ENCODE results near the gene THYN1.
"Not testable (repeated sequence)": the region's sequence is repeated elsewhere in the genome, so short reads cannot be mapped to it uniquely, and the experiment has no call there.

THYN1 gene

GRCh38 chr11:134260503-134260902 is 7.4 kb upstream of the THYN1 start:
- peak; percentile 32 for DNase-seq (ENCODE audit: extremely low spot score)
- no peak for TF ChIP-seq CTCF (IDR thresholded peaks at IDR 0.05; ENCODE audit: control extremely low read depth, extremely low read depth, low read depth, missing control alignments)
- POLR2A ChIA-PET = no interaction called here
- CTCF ChIA-PET = interaction anchor here (0.8 to 7.7 kb wide), 3 partner anchors 8 to 23 kb away, joined by 3 to 99 read pairs (median 46); partner anchors contain the start of genes ACAD8, GLB1L3 and THYN1

- POLR2A ChIA-PET = no interaction called here
- TF ChIP-seq CTCF (IDR thresholded peaks at IDR 0.05; ENCODE audit: control extremely low read depth, extremely low read depth, low read depth, missing control alignments) = no peak
- DNase-seq (ENCODE audit: extremely low spot score) = no peak
- CTCF ChIA-PET = interaction anchor here (1.1 to 2.6 kb wide), 2 partner anchors 14 to 23 kb away, joined by 3 to 8 read pairs; no protein-coding TSS in a partner anchor
Observed at GRCh38 chr11:134258577-134258976, 5.4 kb upstream of the THYN1 start.

GRCh38 chr11:134257101-134257500 is 3.9 kb upstream of the THYN1 start:
- ChIA-PET CTCF (interaction anchor here (1.5 to 2.6 kb wide), 2 partner anchors 13 kb away, joined by 3 to 8 read pairs; no protein-coding TSS in a partner anchor), POLR2A (no interaction called here)
- DNase-seq (ENCODE audit: extremely low spot score) = no peak
- TF ChIP-seq CTCF (IDR thresholded peaks at IDR 0.05; ENCODE audit: control extremely low read depth, extremely low read depth, low read depth, missing control alignments) = no peak

- CTCF ChIA-PET = interaction anchor here (1.0 to 5.5 kb wide), 6 partner anchors 8 to 47 kb away, joined by 3 to 46 read pairs (median 4); no protein-coding TSS in a partner anchor
- POLR2A ChIA-PET; DNase-seq (ENCODE audit: extremely low spot score): not testable (repeated sequence)
Observed at GRCh38 chr11:134255184-134255561, 2.0 kb upstream of the THYN1 start.

- ChIA-PET POLR2A (no interaction called here), CTCF (interaction anchor here (1.0 to 5.5 kb wide), 7 partner anchors 9 to 46 kb away, joined by 3 to 46 read pairs (median 4); partner anchors contain the start of gene GLB1L3)
- no peak for TF ChIP-seq CTCF (IDR thresholded peaks at IDR 0.05; ENCODE audit: control extremely low read depth, extremely low read depth, low read depth, missing control alignments)
- DNase-seq (ENCODE audit: extremely low spot score) = no peak
Observed at GRCh38 chr11:134254433-134255183, 1.5 kb upstream of the THYN1 start.

GRCh38 chr11:134252346-134253187 is 585 bp downstream of the THYN1 start:
- ChIA-PET CTCF (interaction anchor here (1.0 to 5.5 kb wide), 5 partner anchors 8 to 53 kb away, joined by 3 to 46 read pairs (median 5); partner anchors contain the start of gene GLB1L3), POLR2A (no interaction called here)
- DNase-seq (ENCODE audit: extremely low spot score) = no peak
- TF ChIP-seq CTCF (IDR thresholded peaks at IDR 0.05; ENCODE audit: control extremely low read depth, extremely low read depth, low read depth, missing control alignments) = no peak

All from GM10248 (cell line).